ENCODE data around the gene AP1M2. TPM values are rescaled to one million over a fixed set of nuclear protein-coding genes. Genes with fewer than 3 reads are reported as not detected.

Gene AP1M2
- total RNA-seq, 1 experiment from 2014 or later = 127 TPM

DNA sequence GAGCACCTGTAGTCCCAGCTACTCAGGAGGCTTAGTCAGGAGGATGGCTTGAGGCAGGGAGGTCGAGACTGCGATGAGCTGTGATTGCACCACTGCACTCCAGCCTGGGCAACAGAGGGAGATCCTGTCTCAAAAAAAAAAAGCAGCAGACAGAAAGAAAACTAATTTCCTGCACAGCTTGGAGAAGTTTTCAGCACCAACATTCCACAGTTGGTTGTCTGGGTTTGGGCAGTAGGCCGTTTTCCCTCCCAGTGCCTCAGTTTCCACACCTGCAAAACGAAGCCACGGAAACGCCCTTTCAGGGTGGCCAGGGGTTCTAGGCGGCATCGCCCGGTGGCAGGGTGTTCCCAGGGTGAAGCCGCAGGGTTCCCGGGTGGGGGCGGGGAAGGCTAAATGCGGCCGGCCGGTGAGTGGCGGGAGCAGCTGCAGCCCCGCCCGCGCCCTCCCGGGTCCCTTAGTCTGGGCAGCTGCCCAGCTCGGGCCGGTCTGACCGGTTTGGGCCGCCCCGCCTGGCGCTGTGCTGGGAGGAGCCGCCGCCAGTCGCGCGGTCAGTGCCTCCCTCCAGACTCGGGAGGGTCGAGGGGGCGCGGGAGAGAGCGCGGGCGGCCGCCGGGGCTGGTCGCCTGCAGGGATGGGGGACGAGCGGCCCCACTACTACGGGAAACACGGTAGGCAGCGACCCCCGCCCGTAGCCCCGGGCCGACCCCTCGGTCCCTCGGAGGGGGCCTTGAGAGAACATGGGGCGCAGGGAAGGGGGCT lies 38.1 kb upstream of the AP1M2 start, which contains the start of gene SLC44A2 (continued):
- TF ChIP-seq FOXJ3 (CRISPR knock-in tag; IDR thresholded peaks at IDR 0.05; ENCODE audit: borderline replicate concordance) (no peak), SOX15 (CRISPR knock-in tag; IDR thresholded peaks at IDR 0.05) (no peak), IRF1 (CRISPR knock-in tag; IDR thresholded peaks at IDR 0.05) (no peak), ZNF423 (CRISPR knock-in tag; IDR thresholded peaks at IDR 0.05) (peak; percentile 92), SMAD3 (CRISPR knock-in tag; IDR thresholded peaks at IDR 0.05; ENCODE audit: borderline replicate concordance) (0 out of 2 replicates have a peak, but pooled peaks have one; percentile 39), NFATC4 (CRISPR knock-in tag; IDR thresholded peaks at IDR 0.05) (no peak), ZNF121 (CRISPR knock-in tag; IDR thresholded peaks at IDR 0.05) (peak; percentile 99), FOXP1 (CRISPR knock-in tag; IDR thresholded peaks at IDR 0.05; ENCODE audit: borderline replicate concordance) (peak; percentile 94), ZNF425 (CRISPR knock-in tag; conservative IDR thresholded peaks at IDR 0.05) (no peak), ZNF232 (CRISPR knock-in tag; IDR thresholded peaks at IDR 0.05) (peak; percentile 62; the same call in 1 of the 2 replicates), ZNF138 (CRISPR knock-in tag; conservative IDR thresholded peaks at IDR 0.05) (no peak), JAZF1 (CRISPR knock-in tag; IDR thresholded peaks at IDR 0.05) (no peak), MXD4 (CRISPR knock-in tag; IDR thresholded peaks at IDR 0.05; ENCODE audit: borderline replicate concordance) (no peak), GRHL2 (CRISPR knock-in tag; IDR thresholded peaks at IDR 0.05; ENCODE audit: insufficient replicate concordance, severe bottlenecking) (peak; percentile 60)
- TF ChIP-seq, protein P1, sequence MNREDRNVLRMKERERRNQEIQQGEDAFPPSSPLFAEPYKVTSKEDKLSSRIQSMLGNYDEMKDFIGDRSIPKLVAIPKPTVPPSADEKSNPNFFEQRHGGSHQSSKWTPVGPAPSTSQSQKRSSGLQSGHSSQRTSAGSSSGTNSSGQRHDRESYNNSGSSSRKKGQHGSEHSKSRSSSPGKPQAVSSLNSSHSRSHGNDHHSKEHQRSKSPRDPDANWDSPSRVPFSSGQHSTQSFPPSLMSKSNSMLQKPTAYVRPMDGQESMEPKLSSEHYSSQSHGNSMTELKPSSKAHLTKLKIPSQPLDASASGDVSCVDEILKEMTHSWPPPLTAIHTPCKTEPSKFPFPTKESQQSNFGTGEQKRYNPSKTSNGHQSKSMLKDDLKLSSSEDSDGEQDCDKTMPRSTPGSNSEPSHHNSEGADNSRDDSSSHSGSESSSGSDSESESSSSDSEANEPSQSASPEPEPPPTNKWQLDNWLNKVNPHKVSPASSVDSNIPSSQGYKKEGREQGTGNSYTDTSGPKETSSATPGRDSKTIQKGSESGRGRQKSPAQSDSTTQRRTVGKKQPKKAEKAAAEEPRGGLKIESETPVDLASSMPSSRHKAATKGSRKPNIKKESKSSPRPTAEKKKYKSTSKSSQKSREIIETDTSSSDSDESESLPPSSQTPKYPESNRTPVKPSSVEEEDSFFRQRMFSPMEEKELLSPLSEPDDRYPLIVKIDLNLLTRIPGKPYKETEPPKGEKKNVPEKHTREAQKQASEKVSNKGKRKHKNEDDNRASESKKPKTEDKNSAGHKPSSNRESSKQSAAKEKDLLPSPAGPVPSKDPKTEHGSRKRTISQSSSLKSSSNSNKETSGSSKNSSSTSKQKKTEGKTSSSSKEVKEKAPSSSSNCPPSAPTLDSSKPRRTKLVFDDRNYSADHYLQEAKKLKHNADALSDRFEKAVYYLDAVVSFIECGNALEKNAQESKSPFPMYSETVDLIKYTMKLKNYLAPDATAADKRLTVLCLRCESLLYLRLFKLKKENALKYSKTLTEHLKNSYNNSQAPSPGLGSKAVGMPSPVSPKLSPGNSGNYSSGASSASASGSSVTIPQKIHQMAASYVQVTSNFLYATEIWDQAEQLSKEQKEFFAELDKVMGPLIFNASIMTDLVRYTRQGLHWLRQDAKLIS (CRISPR knock-in tag; IDR thresholded peaks at IDR 0.05; ENCODE audit: borderline replicate concordance) = no peak
- TF ChIP-seq, protein P2, sequence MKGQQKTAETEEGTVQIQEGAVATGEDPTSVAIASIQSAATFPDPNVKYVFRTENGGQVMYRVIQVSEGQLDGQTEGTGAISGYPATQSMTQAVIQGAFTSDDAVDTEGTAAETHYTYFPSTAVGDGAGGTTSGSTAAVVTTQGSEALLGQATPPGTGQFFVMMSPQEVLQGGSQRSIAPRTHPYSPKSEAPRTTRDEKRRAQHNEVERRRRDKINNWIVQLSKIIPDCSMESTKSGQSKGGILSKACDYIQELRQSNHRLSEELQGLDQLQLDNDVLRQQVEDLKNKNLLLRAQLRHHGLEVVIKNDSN (CRISPR knock-in tag; IDR thresholded peaks at IDR 0.05) = 0 out of 2 replicates have a peak, but pooled peaks have one; percentile 42
- TF ChIP-seq, protein P3, sequence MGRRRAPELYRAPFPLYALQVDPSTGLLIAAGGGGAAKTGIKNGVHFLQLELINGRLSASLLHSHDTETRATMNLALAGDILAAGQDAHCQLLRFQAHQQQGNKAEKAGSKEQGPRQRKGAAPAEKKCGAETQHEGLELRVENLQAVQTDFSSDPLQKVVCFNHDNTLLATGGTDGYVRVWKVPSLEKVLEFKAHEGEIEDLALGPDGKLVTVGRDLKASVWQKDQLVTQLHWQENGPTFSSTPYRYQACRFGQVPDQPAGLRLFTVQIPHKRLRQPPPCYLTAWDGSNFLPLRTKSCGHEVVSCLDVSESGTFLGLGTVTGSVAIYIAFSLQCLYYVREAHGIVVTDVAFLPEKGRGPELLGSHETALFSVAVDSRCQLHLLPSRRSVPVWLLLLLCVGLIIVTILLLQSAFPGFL (CRISPR knock-in tag; IDR thresholded peaks at IDR 0.05; ENCODE audit: borderline replicate concordance) = no peak

Data from WTC11 (cell line).